GM18867 (cell line): Measurements from ENCODE around the gene ADK.
A peak's percentile ranks its signal among the peaks of the same experiment; 100 is the strongest.
"Not testable (repeated sequence)": the region's sequence is repeated elsewhere in the genome, so short reads cannot be mapped to it uniquely, and the experiment has no call there.

Experiments used
- ATAC-seq: cut with Tn5 transposase; IDR thresholded peaks from one replicate; pipeline ENCODE4 v1.9.1; 2021; ENCODE audit warnings: mild to moderate bottlenecking, moderate library complexity; ENCODE audit not compliant: unreplicated experiment

The ADK gene

DNA sequence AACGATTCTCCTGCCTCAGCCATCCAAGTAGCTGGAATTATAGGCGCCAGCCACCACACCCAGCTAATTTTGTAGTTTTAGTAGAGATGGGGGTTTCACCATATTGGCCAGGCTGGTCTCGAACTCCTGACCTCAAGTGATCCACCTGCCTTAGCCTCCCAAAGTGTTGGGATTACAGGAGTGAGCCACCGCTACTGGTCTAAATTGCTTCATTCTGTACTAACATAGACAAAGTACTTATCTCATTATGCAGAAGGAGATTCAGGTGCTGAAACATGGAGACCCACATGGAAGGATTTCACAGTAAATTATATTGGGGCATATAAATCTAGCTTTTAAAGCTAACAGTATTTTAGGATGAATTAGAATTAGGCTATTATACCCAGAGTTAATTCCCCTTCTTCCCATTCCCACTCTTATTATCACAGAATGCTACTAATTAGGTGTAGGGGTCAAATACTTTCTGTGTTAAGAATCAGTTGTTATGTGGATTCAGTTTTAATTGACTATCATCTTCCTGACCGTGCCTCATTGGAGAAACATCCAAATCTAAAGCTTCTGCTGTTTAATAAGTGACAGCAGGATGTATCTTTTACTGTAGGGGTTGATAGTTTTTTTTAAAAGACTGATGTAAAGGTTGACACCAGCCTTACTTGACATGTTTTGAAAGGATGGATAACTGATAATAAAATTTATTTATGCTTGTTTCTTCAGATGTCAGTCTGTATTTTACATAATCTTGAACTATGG, 27.2 kb downstream of the ADK start:
- no peak for ATAC-seq

DNA sequence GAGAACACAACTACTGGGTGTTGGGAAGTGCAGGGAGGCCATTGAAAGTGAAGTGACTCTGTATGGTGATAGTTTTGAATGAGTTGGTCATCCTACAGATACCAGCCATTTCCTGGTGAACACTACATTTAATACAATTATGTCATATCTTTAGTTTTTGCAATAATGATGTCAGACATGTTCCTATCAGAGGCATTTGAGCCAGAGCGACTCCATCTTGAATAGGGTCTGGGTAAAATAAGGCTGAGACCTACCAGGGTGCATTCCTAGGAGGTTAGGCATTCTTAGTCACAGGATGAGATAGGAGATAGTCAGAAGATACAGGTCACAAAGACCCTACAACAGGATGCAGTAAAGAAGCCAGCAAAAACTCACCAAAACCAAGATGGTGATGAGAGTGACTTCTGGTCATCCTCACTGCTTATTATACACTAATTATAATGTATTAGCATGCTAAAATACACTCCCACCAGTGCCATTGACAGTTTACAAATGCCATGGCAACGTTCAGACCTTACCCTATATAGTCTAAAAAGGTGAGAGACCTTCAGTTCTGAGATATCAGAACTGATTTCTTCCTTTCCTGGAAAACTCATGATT, 28.2 kb downstream of the ADK start:
- no peak for ATAC-seq

DNA sequence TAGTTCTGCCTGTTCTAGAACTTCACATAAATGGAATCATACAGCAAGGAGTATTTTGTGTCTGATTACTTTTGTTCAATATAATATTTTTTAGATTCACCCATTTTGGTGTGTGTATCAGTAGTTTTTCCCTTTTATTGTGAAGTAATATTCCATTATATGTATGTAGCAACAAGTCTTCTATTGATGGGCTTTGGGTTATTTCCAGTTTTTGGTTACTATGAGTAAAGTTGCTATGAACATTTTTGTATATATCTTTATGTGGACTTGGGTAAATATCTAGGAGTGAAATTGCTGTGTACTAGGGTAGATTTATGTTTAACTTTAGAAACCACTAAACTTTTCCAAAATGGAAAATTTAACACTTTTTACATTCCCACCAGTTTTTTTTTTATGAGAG, 35.7 kb downstream of the ADK start:
- no peak for ATAC-seq

DNA sequence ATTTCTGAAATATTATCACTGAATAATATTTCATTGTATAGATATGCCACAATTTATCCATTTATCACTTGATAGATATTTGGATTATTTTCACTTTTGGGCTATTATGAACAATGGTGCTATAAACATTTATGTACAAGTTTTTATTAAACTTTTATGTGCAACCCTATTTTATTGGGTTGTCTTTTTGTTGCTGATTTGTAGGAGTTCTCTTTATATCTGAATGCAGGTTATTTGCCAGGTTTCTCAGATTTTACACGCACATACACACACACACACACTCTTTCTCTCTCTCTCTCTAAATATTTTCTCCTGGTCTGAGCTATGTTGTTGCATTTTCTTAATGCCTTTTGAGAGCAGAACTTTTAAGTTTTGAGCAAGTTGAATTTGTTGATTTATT, 36.2 kb downstream of the ADK start:
- ATAC-seq, result no peak

DNA sequence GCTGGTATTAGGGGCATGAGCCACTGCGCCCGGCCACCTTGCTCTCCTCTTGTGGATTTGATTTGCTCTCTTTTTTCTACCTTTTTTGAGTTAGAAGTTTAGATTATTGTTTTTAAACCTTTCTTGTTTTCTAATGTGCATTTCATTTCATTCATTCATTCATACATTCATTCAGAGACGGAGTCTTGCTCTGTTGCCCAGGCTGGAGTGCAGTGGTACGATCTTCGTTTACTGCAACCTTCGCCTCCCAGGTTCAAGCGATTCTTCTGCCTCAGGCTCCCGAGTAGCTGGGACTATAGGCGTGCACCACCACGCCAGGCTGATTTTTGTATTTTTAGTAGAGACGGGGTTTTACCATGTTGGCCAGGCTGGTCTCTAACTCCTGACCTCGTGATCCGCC, 37.6 kb downstream of the ADK start:
- not testable (repeated sequence) for ATAC-seq

DNA sequence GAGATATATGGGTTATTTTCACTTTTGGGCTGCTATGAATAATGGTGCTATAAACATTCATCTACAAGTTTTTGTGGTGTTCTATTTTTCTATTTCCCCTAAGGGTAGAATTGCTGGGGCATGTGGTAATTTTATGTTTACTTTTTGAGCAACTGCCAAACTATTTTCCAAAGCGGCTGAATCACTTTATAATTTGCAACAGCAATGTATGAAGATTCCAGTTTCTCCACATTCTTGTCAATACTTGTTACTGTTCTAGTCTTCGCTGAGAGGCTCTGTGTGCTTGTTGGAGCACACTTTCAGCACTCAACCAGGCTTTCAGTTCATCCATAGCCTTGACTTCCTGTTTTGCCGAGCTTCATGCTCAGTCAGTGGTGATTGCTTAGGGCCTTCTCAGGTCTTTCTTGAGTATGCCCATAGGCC, 39.0 kb downstream of the ADK start:
- ATAC-seq, result peak; percentile 80

DNA sequence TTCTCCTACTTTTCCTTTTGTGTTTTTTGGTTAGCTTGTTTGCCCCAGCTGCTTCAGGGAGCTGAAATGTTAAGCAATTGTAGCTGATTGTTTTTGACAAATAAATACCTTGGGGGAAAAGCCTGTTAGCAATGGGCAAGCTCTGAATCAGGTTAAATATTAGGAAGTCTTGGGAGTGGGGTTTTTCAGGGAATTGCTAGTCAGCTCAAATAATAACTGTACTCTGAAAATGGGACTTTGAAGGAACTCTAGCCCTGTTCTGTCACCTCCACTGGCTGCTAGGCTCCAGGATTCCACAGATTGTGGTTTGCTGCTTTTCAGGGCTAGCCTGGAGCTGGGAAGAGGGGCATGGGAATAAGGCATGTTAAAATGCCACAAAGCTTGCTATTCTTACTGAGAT, 39.5 kb downstream of the ADK start:
- no peak for ATAC-seq

DNA sequence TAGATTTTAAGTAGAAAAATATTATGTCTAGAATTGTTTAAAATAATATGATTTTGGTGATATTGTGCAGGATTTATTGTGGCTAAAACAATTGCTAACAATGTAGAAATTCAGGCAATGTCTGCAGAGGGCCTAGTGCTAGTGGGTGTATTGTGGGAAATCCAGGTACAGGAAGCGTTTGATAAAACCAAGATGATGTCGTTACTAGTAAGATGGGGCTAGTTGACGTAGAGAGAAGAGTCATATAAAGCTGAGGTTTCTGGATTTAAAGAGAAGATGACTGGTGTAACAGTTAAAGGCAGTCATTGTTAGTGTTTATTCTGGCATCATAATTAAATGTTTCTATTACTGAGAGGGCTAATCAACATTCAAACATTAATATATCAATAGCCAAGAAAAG, 43.5 kb downstream of the ADK start:
- no peak for ATAC-seq

DNA sequence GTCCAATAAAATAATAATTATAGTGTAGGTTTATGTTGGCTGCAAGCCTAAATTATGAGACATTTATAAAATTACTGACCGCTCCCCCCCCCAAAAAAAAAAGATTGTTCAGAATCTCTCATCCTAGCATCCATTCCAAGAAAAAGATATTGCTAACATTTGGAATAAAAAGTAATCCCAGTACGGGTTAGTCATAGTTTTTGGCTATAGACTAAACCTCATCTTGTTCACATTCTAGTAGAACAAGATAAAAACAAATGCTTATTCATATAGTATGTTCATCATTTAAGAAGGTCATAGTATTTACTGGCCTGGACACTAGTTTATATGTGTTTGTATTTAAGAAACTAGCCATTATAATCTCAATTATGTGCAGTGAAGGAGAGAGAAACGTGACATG, 44.0 kb downstream of the ADK start:
- ATAC-seq, result no peak

DNA sequence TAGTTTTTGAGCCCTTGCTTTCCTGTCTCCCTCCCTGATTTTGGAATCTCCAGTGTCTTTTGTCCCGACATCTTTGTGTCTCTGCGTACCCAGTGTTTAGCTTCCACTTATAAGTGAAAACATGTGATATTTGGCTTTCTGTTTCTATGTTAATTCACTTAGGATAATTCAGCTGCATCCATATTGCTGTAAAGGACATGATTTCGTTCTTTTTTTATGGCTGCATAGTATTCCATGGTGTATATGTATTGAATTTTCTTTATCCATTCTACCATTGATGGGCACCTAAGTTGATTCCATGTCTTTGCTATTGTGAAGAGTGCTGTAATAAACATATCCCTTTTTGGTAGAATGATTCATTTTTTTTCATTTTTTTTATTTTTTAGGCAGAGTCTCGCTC, 48.3 kb downstream of the ADK start:
- ATAC-seq, result no peak

DNA sequence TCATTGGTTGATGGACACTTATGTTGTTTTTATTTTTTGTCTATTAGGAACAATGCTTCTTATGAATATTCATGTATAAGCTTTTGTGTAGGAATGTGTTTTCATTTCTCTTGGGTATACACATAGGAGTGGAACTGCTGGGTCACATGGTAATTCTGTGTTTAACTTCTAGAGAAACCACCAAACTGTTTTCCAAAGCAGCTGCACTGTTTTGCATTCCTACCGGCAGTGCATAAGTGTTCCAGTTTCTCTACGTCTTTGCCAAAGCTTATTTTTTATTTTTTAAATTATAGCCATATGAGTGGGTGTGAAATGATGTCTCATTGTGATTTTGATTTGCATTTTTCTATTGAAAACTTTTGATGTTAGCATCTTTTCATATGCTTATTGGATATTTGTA, 51.3 kb downstream of the ADK start:
- ATAC-seq, result no peak

DNA sequence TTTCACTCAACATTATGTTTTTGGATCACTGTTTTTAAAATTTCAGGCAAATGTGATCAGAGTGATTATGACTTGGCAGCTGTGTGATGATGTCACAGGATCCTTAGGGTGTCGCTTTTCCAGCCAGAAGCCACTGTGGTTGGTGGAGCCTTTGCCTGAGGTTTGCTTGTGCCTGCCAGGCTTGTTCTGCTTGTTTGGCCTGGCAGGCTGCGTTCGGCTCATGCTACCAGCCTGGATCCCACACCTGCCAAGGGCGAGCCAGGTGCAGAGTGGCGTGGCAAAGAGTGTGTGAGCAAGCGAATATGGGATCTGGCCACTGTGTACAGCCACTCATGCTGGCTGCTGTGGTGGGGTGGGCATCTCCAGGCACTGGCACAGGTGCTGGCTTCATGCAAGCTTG, 55.7 kb downstream of the ADK start:
- no peak for ATAC-seq

DNA sequence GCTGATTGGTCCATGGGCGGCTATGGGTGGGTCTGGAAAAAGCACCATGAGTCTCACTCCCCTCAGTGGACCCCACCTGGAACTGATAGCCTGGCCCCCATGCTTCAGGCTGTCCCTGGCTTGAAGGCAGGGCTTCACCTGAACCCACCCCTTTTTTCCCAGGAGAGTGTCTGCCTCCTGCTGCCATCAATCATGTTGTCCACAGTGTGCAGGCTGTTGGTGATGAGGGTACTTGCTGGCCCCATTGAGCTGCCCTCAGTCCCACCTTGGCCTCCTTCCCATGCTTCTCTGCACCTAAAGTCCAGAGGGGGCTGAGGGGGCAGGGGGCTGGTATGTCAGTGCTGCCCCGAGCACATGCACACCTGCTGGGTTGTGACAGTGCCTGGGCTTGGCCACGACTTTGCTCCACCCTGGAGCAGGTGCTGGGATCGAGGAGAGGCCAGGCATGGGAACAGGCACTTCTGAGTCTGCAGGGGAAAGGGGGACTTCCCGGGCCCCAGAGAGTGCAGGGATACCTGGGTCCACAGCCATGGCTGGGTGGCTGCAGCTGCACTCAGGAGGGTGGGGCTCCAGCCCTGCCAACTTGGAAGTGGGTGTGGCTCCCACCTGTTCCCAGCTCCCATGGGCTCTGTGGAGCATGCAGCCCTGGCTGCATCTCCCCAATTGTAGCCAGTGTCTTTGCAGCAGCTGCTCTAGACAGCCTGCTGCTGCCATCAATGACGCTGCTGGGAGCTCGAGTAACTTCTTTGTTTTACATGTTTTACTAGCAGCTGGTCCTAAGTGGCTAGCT, 56.9 kb downstream of the ADK start:
- no peak for ATAC-seq

DNA sequence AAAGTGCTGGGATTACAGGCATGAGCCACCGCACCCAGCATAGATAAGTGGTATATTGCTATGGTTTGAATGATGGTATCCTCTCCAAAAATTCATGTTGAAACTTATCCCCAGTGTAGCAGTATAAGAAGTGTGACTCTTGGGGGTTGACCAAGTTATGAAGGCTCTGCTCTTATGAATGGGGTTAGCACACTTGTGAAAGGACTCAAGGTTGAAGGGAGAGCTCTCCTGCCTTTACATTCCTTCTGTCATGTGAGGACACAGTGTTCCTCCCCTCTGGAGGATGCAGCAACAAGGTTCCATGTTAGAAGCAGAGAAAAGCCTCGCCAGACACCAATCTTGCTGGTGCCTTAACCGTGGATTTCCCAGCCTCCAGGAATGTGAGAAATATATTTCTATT, 58.0 kb downstream of the ADK start:
- no peak for ATAC-seq

DNA sequence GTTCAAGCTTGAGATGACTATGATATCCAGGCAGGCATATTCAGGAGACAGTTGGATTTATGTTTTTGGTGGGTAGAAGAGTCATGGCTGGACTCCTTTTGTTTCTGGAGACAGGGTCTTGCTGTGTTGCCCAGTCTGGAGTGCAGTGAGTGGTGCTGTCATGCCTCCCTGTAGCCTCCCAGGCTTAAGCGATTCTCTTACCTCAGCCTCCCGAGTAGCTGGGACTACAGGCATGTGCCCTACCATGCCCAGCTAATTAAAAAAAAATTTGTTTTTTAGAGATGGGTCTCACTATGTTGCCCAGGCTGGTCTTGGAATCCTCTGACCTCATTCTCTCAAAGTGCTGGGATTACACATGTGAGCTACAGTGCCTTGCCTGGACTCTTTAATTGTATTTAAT, 62.0 kb downstream of the ADK start:
- no peak for ATAC-seq

DNA sequence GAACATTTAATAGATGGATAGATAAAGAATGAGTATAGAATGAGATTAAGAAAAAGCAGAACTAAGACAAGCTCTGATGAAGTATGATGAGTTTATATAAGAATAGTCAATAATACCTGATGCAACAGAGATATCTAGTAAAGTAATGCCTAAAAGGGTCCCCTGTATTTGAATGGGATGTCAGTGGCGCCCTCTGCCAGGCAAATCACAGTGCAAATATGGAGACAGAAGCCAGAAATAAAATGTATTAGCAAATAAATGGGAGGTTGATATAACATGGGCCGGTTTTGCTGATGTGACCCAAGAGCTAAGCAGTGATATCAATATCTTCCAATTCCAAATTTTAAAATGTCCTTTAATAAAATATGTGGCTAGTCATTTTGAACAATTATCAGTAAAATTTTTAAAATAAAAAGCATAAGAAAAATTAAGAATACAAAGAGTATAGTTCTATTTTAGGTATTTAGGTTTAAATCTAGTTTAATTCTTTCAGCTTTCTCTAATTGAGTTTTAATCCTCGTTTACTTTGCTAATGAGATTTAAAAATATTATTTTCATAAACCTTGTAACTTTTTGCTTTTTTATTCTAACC, 62.6 kb downstream of the ADK start:
- ATAC-seq, result no peak

DNA sequence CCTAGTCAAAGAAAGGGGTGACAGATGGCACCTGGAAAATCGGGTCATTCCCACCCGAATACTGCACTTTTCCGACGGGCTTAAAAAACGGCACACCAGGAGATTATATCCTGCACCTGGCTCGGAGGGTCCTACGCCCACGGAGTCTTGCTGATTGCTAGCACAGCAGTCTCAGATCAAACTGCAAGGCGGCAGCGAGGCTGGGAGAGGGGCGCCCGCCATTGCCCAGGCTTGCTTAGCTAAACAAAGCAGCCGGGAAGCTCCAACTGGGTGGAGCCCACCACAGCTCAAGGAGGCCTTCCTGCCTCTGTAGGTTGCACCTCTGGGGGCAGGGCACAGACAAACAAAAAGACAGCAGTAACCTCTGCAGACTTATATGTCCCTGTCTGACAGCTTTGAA, 66.1 kb downstream of the ADK start:
- ATAC-seq, result not testable (repeated sequence)

DNA sequence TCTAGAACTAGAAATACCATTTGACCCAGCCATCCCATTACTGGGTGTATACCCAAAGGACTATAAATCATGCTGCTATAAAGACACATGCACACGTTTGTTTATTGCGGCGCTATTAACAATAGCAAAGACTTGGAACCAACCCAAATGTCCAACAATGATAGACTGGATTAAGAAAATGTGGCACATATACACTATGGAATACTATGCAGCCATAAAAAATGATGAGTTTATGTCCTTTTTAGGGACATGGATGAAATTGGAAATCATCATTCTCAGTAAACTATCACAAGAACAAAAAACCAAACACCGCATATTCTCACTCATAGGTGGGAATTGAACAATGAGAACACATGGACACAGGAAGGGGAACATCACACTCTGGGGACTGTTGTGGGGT, 71.4 kb downstream of the ADK start:
- not testable (repeated sequence) for ATAC-seq

DNA sequence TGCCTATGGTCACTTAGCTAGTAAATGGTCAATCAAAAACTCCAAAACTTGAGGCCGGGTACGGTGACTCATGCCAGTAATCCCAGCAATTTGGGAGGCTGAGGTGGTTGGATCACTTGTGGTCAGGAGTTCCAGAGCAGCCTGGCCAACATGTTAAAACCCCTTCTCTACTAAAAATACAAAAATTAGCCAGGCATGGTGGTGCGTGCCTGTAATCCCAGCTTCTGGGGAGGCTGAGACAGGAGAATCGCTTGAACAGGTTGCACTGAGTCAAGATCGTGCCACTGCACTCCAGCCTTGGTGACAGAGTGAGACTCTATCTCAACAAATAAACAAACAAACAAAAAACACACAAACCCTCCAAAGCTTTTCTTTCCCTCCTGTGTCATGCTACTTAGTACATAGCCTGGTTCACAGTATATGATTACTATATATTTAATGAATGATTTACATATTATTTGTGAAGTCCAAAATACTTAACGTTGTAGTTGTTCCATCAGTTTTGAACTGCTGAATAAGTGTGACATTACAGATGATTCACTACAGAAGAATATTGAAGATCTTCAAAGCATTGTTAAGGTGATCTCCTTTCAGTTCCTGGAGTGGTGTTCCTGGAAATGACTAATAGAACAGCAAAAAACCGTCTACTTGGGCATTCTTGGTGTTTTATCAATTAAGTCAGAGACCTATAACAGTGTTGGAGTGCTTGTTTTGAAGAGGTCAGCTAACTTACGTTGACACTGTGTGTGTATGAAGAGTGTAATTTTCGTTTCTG, 72.9 kb downstream of the ADK start:
- no peak for ATAC-seq

DNA sequence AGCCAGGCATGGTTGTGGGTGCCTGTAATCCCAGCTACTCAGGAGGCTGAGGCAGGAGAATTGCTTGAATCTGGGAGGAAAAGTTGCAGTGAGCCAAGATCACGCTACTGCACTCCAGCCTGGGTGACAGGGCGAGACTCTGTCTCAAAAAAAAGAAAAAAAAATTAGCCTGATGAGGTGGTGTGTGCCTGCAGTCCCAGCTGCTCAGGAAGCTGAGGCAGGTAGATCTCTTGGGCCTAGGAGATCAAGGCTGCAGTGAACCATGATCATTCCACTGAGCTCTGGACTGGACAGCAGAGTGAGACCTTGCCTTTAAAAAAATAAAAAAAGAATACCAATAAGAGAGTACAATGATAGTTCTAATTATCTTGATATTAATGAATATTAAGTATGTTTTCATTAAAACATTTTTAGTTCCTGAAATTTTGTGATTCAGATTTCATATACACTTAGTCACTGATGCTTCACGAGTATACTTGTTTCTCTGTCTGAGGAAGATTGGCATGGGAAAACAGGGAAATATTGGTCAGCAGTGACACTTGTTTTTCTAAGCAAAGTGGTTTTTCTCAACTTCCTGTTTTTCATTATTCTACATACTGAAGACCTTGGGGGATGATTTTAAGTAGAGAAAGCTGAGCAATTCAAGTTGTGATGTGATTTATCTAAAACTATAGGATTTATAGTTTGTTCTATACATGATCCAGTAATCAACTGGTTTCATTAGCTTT, 76.8 kb downstream of the ADK start:
- ATAC-seq, result no peak
